HG03280 (cell line): ENCODE data around the gene SEMG1.

ENCODE experiments used
- ATAC-seq: cut with Tn5 transposase; IDR thresholded peaks from one replicate; pipeline ENCODE4 v1.9.1; 2021; ENCODE audit warnings: mild to moderate bottlenecking, moderate library complexity; ENCODE audit not compliant: unreplicated experiment

SEMG1 gene, protein sequence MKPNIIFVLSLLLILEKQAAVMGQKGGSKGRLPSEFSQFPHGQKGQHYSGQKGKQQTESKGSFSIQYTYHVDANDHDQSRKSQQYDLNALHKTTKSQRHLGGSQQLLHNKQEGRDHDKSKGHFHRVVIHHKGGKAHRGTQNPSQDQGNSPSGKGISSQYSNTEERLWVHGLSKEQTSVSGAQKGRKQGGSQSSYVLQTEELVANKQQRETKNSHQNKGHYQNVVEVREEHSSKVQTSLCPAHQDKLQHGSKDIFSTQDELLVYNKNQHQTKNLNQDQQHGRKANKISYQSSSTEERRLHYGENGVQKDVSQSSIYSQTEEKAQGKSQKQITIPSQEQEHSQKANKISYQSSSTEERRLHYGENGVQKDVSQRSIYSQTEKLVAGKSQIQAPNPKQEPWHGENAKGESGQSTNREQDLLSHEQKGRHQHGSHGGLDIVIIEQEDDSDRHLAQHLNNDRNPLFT

GRCh38 chr20:45206725-45207124 is at the start of gene SEMG1:
Gene SEMG1, plus strand, starts transcription at chr20:45207033. Its CDS starts 21 bp downstream, at chr20:45207054.
- no peak for ATAC-seq

DNA sequence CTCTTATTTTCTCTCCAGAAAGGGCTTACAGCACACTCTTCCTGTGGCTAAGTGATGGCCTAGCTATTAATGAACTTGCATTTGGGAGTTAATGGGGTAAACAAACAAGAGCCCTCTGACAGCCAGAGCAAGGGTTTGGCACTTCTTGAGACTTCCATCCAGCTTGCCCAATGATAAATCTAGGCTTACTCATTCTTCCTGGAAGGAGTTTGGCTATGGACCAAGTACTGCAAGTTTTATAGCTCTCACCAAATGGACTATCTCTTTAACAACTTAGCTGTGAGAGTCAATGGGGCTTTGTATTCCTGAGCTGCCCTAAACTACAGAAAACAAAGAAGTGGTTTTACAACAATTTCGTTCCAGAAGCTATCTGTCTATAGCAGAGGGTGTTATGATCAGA is 48.9 kb upstream of the SEMG1 start:
- ATAC-seq: no peak

GRCh38 chr20:45163083-45163803 is 43.6 kb upstream of the SEMG1 start:
- ATAC-seq: no peak

DNA sequence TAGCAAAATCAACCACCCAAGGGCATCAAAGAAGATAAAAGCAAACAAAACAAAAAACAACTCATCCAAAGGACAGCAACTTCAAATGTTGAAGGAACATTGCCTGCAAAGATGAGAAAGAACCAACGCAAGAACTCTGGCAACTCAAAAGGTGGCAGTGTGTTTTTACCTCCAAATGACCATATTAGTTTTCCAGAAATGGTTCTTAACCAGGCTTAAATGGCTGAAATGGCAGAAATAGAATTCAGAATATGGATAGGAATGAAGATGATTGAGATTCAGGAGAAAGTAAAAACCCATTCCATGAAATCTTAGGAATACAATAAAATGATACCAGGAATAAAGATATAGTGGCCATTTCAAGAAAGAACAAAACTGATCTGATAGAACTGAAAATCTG is 41.9 kb upstream of the SEMG1 start:
- ATAC-seq: no peak

GRCh38 chr20:45173522-45173921 is 33.3 kb upstream of the SEMG1 start:
- no peak for ATAC-seq

GRCh38 chr20:45174434-45175364 is 32.1 kb upstream of the SEMG1 start, which contains the start of gene PI3:
Gene PI3, plus strand, starts transcription at chr20:45174902. Its CDS starts 21 bp downstream, at chr20:45174923.
- no peak for ATAC-seq

- ATAC-seq: no peak
These were observed 30.1 kb upstream of the SEMG1 start for GRCh38 chr20:45176526-45177267.

GRCh38 chr20:45179166-45179565 is 27.7 kb upstream of the SEMG1 start:
- no peak for ATAC-seq

DNA sequence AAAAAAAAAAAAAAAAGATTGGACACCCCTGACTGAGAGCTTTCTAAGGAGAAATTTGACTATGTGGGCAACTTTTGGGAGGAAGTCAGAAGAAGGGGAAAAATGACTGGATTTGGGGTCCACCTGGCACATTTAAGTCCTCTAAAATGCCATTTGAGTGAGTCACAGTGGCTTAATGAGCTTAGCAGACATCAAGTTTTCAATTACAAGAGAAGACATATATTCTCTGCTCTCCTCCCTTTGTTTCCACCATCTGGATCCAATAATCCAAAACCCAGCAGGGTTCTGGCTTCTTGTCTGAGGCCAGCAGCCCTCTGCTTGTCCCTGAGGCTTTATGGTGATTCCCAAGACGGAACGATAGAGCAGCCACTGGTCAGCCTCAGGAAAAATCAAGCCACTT is 25.2 kb upstream of the SEMG1 start:
- no peak for ATAC-seq

DNA sequence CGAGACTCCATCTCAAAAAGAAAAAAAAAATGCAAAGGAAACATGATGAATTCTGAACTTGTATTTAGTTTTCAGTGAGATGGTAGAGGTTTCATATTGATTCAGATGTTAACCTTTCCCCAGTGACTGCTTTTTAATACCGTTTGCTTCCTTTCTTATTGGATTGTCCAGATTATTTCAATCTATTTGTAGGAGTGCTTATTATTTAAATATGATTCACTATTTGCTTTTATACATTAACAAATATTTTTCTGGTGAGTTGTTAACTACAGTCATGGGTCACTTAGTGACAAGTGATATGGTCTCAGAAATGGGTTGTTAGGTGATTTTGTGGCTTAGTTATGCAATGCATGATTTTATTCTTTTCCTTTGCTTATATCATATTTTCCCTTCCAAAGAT is 23.7 kb upstream of the SEMG1 start:
- ATAC-seq: no peak

GRCh38 chr20:45187693-45188092 is 19.1 kb upstream of the SEMG1 start:
- no peak for ATAC-seq

GRCh38 chr20:45189067-45189609 is 17.7 kb upstream of the SEMG1 start:
- ATAC-seq: no peak

GRCh38 chr20:45189861-45190260 is 17.0 kb upstream of the SEMG1 start:
- ATAC-seq: no peak

GRCh38 chr20:45191926-45192325 is 14.9 kb upstream of the SEMG1 start:
- ATAC-seq: no peak

DNA sequence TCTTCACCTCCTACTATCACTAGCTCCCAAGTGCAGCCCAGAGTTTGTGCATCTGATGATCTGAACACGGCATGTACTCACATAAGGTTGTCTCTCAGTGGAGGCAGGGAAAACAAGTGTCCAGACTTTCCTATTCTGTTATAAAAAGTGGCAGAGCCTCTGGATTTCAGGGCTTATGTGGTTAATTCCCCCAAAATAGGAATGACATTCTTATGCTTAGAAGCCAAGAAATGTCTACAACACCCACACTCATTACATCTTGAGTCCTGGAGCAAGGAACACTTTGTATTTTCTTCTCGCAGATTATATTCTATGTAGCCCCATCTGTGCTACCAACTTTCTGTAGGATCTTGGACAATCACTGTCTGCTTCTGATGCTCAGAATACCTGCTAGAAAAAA is 13.5 kb upstream of the SEMG1 start:
- ATAC-seq: no peak

- ATAC-seq: no peak
These were observed 3.1 kb downstream of the SEMG1 start for GRCh38 chr20:45209924-45210323.

DNA sequence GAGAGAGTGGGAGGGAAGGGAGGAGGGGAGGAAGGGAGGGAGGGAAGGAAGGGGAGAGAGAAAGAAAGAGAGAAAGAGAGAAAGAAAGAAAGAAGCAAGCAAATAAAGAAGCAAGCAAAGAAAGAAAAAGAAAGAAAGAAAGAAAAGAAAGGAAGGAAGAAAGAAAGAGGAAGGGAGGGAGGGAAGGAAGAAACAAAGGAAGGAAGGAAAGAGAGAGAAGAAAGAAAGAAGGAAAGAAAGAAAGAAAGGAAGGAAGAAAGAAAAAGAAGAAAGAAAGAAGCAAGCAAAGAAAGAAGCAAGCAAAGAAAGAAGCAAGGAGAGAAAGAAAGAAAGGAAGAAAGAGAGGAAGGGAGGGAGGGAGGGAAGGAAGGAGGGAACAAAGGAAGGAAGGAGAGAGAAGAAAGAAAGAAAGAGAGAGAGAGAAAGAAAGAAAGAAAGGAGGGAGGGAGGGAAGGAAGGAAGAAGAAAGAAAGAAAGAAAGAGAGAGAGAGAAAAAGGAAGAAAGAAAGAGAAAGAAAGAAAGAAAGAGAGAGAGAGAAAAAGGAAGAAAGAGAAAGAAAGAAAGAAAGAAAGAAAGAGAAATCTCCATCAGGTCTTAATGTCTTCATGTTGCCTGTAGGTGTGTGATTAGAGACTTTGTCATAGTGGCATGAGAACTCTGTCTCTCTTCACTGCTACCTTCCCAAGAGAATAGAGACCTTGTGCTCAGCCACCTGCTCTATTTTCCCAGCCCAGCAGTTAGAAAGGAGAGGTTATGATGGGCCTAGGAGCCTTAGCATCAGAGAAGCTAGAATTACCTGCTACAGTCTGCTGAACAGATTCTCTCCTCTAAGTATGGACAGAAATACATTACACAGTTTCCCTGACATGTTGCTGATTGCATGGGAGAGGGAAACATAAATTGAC is 5.0 kb downstream of the SEMG1 start:
- ATAC-seq: no peak

- no peak for ATAC-seq
These were observed 6.0 kb downstream of the SEMG1 start for GRCh38 chr20:45212836-45213235.

GRCh38 chr20:45218124-45218523 is 11.3 kb downstream of the SEMG1 start:
- no peak for ATAC-seq
